ENCODE results near the gene LONP2. TPM values are rescaled to one million over a fixed set of nuclear protein-coding genes. Genes with fewer than 3 reads are reported as not detected.
"Not testable (repeated sequence)": the region's sequence is repeated elsewhere in the genome, so short reads cannot be mapped to it uniquely, and the experiment has no call there.

Gene LONP2
- polyA plus RNA-seq, 4 donors = 58.0 to 79.5 (median 67.6) TPM

DNA sequence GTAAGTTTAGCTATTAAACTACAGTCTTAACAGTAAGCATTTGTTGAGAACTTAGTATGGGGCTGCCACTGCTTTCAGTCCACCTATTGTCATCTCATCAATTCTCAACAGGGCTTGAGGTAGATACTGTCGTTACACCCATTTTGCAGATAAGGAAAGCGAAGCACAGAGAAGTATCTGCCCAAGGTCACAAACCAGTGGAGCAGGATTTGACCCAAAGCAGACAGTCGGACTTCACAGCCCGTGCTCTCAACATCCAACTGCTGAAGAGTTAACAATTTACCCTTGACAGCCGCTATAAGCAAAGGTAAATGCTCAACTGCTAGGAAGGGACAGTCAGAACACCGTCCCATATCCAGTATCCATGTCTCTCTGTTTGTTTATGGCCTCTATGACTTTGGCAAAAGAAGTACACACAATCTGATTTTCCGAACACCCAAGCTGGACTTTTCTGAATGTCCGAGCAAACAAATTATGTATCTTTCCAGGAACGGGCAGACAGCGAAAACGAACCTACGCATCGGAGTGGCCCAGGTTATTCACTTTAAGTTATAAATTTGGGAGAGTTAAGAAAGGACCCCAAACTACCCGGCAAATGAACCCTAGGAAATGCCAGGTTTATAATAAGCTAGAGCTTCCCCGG is 139.9 kb downstream of the LONP2 start:
- peak; percentile 24 to 64 (median 50) for DNase-seq (ENCODE audit: low read depth in 4 of 4, low spot score in 2 of 4)

DNA sequence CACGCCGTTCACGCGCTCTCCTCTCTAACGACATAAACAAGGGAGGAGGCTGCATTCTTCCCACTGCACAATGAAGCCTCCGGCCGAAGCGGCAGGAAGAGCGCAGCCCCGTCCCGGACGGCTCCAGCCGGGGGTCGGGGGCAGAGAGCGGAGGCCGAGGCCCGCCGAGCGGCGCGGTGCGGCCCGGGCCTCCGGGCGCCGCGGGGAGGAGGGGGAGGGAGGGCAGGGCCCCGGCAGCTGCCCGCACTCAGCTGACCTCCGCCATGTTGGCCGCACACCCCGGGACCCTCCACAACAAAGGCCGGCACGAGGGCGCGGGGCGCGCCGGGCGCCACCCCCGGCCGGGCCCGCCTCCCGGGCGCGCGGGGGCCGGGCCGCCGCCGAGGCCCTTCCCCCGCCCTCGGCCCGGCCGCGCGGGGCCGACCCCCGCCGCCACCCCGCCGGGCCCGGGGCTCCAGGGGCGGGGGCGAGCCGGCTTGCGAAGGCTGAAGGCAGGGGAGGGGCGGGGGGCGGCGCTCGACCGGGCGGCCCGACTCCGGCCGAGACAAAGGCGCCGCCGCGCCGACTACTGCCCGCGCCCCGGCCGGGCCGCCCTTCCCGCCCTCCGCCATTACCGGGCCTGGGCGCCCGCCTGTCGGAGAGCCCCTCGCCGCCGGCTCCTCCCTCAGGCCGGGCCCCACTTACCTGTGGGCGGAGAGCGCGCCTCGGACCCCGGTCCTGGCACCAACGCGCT is 140.6 kb downstream of the LONP2 start:
- DNase-seq (ENCODE audit: low read depth in 4 of 4, low spot score in 2 of 4) = peak in 2 of 4 donors; percentile 22 to 38

DNA sequence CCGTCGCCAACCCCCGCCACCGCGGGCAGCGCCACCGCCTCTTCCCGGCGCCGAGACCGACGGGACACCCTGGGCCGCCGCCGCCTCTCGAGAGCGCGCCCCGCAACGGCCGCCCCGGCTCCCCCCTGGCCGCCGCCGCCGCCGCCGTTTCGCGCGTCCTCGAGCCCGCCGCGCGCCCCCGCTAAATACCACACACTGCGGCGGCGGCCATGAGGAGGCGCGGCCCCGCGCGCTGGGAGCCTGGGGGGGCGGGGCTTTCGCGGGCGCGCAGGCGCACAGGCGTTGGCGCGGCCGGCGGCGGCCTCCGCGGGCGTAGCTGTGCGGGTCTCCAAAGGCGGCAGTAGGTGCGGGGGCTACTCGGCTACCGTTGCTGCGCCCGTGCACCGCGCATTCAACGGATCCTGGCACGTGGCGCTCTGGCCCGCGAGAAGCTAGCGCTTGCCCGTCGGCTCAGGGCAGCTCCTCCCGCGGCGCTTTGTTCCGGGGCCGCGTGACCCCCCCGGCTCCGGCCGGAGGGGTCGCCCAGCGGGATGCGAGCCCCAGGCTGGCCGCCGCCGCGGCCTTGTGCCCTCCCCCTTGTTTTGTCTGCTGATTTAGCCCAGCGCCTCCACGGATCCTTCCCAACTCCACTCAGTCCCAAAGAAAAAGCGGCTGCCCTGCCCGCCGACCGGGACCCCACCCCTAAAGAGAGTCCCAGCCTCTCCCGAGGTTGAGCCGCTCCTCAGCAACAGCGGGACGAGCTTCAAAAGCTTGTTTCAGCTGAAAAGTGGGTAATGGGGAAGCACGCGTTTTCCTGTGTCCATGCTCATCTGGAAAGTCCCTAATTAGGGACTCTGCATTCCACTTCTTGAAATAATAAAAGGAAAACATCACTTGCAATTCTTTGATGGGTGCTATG is 141.4 kb downstream of the LONP2 start, which contains the start of gene SIAH1:
SIAH1 (minus strand) TSS at position 161 of the 898 bp plus-strand sequence. CDS start 22,985 bp downstream, outside the sequence.
- peak; percentile 48 to 74 (median 72) for DNase-seq (ENCODE audit: low read depth in 4 of 4, low spot score in 2 of 4)

DNA sequence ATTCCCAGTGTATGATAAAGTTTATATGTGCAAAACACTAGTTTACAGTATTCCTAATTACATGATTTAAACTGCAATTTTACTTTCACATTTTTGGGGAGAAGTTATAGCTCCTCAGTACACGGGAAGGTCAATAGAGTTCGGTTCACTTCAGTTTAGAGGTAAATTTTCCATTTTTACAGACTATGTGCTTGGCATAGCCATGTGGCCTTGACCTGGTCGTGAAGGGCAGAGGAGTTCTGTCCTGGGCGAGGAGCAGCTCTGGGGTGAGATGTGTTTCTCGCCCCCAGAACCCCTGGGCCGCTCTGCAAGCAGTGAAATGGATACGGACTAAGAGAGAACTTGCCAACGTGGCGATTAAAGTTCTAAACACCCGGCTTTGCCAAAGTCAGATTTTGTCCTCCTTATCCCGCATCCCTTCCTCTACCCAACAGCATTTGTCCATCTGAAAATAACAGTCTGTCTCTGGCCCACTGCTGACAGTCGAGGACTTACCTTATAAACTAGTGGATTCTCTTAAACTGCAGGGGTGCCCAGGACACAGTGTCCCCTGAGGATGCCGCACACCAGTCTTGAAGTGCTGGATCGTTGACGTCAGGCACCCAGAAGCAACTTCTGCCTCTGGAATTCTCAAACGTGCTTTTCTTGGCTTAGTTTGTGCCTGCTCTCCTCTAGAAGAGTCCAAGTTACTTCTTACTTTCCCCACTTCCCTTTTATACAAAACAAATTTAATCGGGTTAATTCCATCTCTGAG is 142.6 kb downstream of the LONP2 start:
- no peak for DNase-seq (ENCODE audit: low read depth in 4 of 4, low spot score in 2 of 4)

DNA sequence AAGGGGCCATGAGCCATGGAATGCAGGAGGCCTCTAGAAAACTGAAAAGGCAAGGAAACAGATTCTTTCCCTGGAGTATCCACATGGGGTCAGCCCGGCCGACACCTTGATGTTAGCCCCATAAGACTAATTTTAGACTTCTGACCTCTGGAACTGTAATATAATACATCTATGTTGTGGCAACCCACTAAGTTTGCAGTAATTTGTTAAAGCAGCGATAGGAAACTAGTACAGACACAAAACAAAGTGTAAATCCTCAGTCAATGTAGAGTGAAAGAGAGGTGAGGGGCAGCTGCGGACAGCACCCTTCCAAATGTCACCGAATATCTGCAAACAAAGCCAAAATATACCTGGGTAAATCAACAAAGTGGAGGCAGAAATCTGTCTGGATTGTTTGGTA is 148.3 kb downstream of the LONP2 start:
- DNase-seq (ENCODE audit: low read depth in 4 of 4, low spot score in 2 of 4) = no peak

DNA sequence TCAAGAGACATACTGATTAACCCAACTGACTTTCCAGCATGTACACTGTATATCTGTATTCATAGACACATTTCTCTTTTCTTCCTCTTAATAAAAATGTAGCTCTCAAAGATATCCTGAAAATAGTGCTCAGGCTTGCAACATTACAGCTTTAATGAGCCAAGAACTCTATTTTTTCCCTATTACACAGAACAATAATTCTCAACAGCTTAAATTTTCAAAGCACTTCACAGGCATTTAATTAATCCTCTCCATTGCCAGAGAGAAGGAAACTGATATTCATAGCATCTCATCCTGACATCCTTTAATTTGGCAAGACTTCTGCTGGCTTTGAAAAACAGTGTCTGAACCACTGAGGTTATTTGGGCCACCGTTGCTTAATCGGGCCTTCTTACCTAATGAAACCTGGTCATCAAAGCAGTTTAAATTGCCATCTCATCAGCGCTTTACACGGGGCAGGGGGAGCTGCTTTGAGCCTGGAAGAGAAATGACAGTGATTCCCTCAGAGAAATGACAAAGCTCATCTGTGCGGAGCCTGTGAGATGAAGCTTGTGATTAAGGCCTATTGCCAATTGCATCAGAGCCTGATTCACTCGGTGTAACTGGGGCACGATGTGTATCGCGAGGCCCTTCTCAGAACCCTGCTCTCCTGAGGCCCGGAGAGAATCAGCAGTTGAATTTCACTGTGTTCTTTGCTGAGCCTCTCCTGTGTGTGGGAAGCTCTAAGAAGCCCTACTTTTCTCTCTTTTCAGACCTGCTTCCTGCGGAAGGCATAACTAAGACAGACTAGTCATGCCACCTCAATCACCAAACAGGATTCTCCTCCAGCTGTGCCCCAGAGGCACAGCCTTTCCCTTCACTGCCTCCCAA is 149.6 kb downstream of the LONP2 start:
- no peak for DNase-seq (ENCODE audit: low read depth in 4 of 4, low spot score in 2 of 4)

DNA sequence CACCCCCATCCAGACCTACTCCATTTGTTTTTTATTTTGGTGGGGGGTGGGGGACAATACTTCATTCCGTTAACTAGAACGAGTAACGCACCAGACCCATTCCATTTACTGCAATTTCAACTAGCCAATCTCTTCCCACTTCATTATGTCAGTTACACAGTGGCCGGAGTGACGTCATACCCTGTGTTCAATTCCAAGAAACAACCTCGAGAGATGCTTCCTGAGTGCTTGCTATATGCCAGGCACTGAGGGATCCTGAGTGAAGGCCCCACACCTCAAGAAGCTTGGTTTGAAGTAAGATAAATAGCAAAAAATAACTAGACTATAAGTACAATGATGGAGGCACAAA is 150.2 kb downstream of the LONP2 start:
- DNase-seq (ENCODE audit: low read depth in 4 of 4, low spot score in 2 of 4) = no peak

DNA sequence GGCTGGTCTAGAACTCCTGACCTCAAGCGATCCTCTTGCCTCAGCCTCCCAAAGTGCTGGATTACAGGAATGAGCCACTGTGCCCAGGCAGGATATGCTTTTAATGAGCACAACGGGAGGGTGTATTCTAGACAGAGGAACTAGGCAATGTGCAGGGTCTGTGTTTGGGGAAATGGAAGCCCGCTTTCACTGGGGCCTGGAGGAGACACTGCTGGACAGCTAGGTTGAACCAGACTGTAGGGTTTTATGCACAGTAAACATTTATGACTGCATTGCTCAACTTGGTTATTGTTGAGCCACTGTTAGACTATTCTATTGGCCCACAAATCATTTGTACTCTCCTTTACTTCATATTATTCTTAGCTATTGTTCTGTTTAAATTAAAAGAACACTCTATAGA is 151.3 kb downstream of the LONP2 start:
- no peak for DNase-seq (ENCODE audit: low read depth in 4 of 4, low spot score in 2 of 4)

DNA sequence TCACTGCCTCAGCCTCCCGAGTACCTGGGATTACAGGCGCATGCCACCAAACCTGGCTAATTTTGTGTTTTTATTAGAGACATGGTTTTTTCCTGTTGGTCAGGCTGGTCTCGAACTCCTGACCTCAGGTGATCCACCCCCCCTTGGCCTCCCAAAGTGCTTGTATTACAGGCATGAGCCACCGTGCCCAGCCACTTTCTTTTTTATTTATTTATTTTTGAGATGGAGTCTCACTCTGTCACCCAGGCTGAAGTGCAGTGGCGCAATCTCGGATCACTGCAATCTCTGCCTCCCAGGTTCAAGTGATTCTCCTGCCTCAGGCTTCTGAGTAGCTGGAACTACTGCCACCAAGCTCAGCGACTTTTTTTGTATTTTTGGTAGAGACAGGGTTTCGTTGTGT is 158.4 kb downstream of the LONP2 start:
- DNase-seq (ENCODE audit: low read depth in 4 of 4, low spot score in 2 of 4) = not testable (repeated sequence)

DNA sequence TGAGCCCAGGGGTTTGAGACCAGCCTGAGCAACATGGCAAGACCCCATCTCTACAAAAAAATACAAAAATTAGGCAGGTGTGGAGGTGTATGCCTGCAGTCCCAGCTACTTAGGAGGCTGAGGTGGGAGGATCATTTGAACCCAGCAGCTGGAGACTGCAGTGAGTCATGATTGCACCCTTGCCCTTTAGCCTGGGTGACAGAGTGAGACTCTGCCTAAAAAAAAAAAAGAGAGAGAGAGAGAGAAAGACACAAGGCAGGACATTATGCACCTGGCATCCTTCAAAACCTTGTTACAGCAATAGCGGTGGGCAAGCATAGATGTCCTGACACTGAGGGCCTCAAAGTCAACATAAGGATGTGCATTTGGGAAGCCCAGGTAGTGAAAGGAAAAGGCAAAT is 161.1 kb downstream of the LONP2 start:
- DNase-seq (ENCODE audit: low read depth in 4 of 4, low spot score in 2 of 4) = no peak

DNA sequence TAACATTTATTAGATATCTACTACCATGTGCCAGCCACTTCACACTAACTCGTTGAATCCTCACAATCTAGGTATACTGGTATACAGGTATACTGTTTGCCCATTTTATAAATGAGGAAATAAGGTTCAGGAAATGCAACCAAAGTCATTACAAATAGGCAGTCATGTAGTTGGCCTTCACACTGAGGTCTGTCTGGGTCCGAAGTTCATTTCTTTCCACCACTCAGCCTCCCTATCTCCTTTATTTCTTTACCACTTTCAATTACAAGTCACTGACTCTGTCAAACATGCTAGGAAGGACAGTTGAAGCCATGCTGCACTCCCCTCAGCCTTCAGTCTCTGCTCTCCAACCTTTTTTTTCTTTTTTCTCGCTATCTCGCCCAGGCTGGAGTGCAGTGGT is 161.8 kb downstream of the LONP2 start:
- DNase-seq (ENCODE audit: low read depth in 4 of 4, low spot score in 2 of 4) = no peak

Other genes starting within 250 kb of the LONP2 start
- gene ABCC12, start 88.3 kb upstream of the LONP2 start, polyA plus RNA-seq (ENCODE audit: insufficient read length in 4 of 4) = under 1 TPM in 2 of 4 donors, not detected in 2; 0.05 to 0.16 TPM
- under 1 TPM; 0.23 to 0.60 (median 0.32) TPM for gene ABCC11, start 3.2 kb downstream of the LONP2 start, polyA plus RNA-seq (ENCODE audit: insufficient read length in 4 of 4)
- gene SIAH1, start 141.1 kb downstream of the LONP2 start, polyA plus RNA-seq (ENCODE audit: insufficient read length in 4 of 4) = 10 to 100 TPM; 44.5 to 54.2 (median 48.3) TPM

Data from left renal cortex interstitium (tissue), 4 donors.